Suprapubic skin (tissue), 4 donors: Measurements from ENCODE around the gene JPH3.

Source experiments
- CTCF ChIP-seq, 2 donors: fragments of 200-600 bp in 1 of 2; fragments of 450-650 bp in 1 of 2; sonication (generic) in 1 of 2; IDR thresholded peaks; one replicate each; pipeline ENCODE4 v1.5.1; 2016 to 2019; ENCODE audit warnings: antibody characterized with exemption in 2 of 2, mild to moderate bottlenecking in 1 of 2, moderate library complexity in 1 of 2
- EP300 ChIP-seq: sonication (generic); formaldehyde crosslinking; IDR thresholded peaks from one replicate; pipeline ENCODE4 v1.6.1; 2017; ENCODE audit warnings: antibody characterized with exemption
- POLR2A ChIP-seq, 2 donors: fragments of 450-650 bp; IDR thresholded peaks; one replicate each; pipeline ENCODE4 v1.6.1; 2017; ENCODE audit warnings: antibody characterized with exemption in 2 of 2, mild to moderate bottlenecking in 2 of 2, moderate library complexity in 2 of 2
- POLR2AphosphoS5 ChIP-seq, 3 donors: sonication (generic); formaldehyde crosslinking; IDR thresholded peaks; one replicate each; pipeline ENCODE4 v1.6.1; 2017; ENCODE audit warnings: antibody characterized with exemption in 3 of 3

- TF ChIP-seq CTCF (IDR thresholded peaks at IDR 0.05): no peak
- no peak for TF ChIP-seq POLR2A (IDR thresholded peaks at IDR 0.05)
- no peak for TF ChIP-seq EP300
- no peak for TF ChIP-seq POLR2AphosphoS5 (IDR thresholded peaks at IDR 0.05)
Observed at GRCh38 chr16:87701078-87701460, 98.8 kb downstream of the JPH3 start.
